ENCODE results near the gene TRPV4.

TRPV4 gene

GRCh38 chr12:109827566-109828550, 5.3 kb downstream of the TRPV4 start:
- DNase-seq = no peak

GRCh38 chr12:109827080-109827479, 6.1 kb downstream of the TRPV4 start:
- no peak for DNase-seq

- DNase-seq = no peak
Measured at GRCh38 chr12:109824731-109825130, 8.5 kb downstream of the TRPV4 start.

- DNase-seq = no peak
Measured at GRCh38 chr12:109822951-109823411, 10.2 kb downstream of the TRPV4 start.

GRCh38 chr12:109822416-109822815, 10.8 kb downstream of the TRPV4 start:
- no peak for DNase-seq

- DNase-seq = no peak
Measured at GRCh38 chr12:109821968-109822367, 11.2 kb downstream of the TRPV4 start.

- no peak for DNase-seq
Measured at GRCh38 chr12:109820816-109821381, 12.3 kb downstream of the TRPV4 start.

GRCh38 chr12:109818905-109819500, 14.2 kb downstream of the TRPV4 start:
- DNase-seq = no peak

GRCh38 chr12:109818253-109818652, 14.9 kb downstream of the TRPV4 start:
- DNase-seq = no peak

- no peak for DNase-seq
Measured at GRCh38 chr12:109817627-109818231, 15.5 kb downstream of the TRPV4 start.

GRCh38 chr12:109816870-109817269, 16.3 kb downstream of the TRPV4 start:
- no peak for DNase-seq

- no peak for DNase-seq
Measured at GRCh38 chr12:109815757-109816617, 17.2 kb downstream of the TRPV4 start.

- DNase-seq = no peak
Measured at GRCh38 chr12:109815225-109815624, 18.0 kb downstream of the TRPV4 start.

- DNase-seq = no peak
Measured at GRCh38 chr12:109814600-109815150, 18.5 kb downstream of the TRPV4 start.

- no peak for DNase-seq
Measured at GRCh38 chr12:109813810-109814416, 19.3 kb downstream of the TRPV4 start.

- DNase-seq = no peak
Measured at GRCh38 chr12:109811624-109811995, 21.6 kb downstream of the TRPV4 start.

- no peak for DNase-seq
Measured at GRCh38 chr12:109810954-109811623, 22.1 kb downstream of the TRPV4 start.

GRCh38 chr12:109808876-109809646, 24.1 kb downstream of the TRPV4 start:
- no peak for DNase-seq

- DNase-seq = no peak
Measured at GRCh38 chr12:109807954-109808643, 25.1 kb downstream of the TRPV4 start.
